Cerebellar cortex (tissue), 1 donor: ENCODE data around the gene ERBB4.

Experiments used
- DNase-seq: peaks from one replicate; pipeline ENCODE4 v3.0.0-alpha.2; 2015; ENCODE audit warnings: low spot score

ERBB4 gene

GRCh38 chr2:211347328-211347727, 1191.3 kb downstream of the ERBB4 start:
- no peak for DNase-seq

GRCh38 chr2:211344289-211344688, 1194.3 kb downstream of the ERBB4 start:
- no peak for DNase-seq

GRCh38 chr2:211333377-211333776, 1205.2 kb downstream of the ERBB4 start:
- DNase-seq: no peak

GRCh38 chr2:211331736-211332135, 1206.9 kb downstream of the ERBB4 start:
- no peak for DNase-seq

GRCh38 chr2:211329882-211330281, 1208.7 kb downstream of the ERBB4 start:
- DNase-seq: no peak

- DNase-seq: no peak
Measured at GRCh38 chr2:211329421-211329820, 1209.2 kb downstream of the ERBB4 start.

- no peak for DNase-seq
Measured at GRCh38 chr2:211328126-211328525, 1210.5 kb downstream of the ERBB4 start.
